Left ventricle myocardium inferior (tissue), 1 donor: ENCODE results near the gene LRFN5. TPM values are rescaled to one million over a fixed set of nuclear protein-coding genes. Genes with fewer than 3 reads are reported as not detected.

Experiments
- DNase-seq: peaks from one replicate; pipeline ENCODE4 v3.0.0-alpha.2; 2020
- H3K27ac ChIP-seq: fragments of 200-600 bp; replicated peaks from 2 replicates; pipeline ENCODE4 v1.8.0; 2021
- H3K27me3 ChIP-seq: fragments of 200-600 bp; 2 replicates; pipeline ENCODE4 v1.8.0; 2021; ENCODE audit warnings: low read depth
- H3K36me3 ChIP-seq: fragments of 200-600 bp; 2 replicates; pipeline ENCODE4 v1.8.0; 2021
- H3K4me1 ChIP-seq: fragments of 200-600 bp; 2 replicates; pipeline ENCODE4 v1.8.0; 2021
- H3K4me3 ChIP-seq: fragments of 200-600 bp; 2 replicates; pipeline ENCODE4 v1.8.0; 2021; ENCODE audit warnings: mild to moderate bottlenecking, moderate library complexity
- H3K9me3 ChIP-seq: fragments of 200-600 bp; replicated peaks from 2 replicates; pipeline ENCODE4 v1.8.0; 2021
- intact Hi-C: fragments of 100-400 bp; cut with micrococcal nuclease; formaldehyde crosslinking; loops from one replicate; pipeline ENCODE4 v1.11.0; 2022
- total RNA-seq: library from RNA; stranded (reverse); fragmentation: NEBNext Ultra II Directional; extraction: Animal tissue kit (Norgen Biotek cat#: 25700); gene quantifications from one replicate; pipeline ENCODE4 v1.2.1, GENCODE V29; 2021
- TF ChIP-seq, protein P1 (sequence below): fragments of 200-600 bp; IDR thresholded peaks from 2 replicates; pipeline ENCODE4 v1.8.0; 2021; ENCODE audit warnings: antibody characterized with exemption, mild to moderate bottlenecking, borderline replicate concordance
- donor health status: DM: no; HTN: yes; CAD: no; lungs with severe emphysema.

The LRFN5 gene
- total RNA-seq, 1 donor from 2014 or later = 0.30 TPM

- Histone ChIP-seq H3K27ac (no peak overlapping the region), H3K4me3 (no peak overlapping the region), H3K9me3 (no peaks in the 10 kb centered on the region), H3K36me3 (no peaks in the 10 kb centered on the region), H3K27me3 (no peaks in the 10 kb centered on the region), H3K4me1 (no peaks in the 10 kb centered on the region)
- TF ChIP-seq, protein P1, sequence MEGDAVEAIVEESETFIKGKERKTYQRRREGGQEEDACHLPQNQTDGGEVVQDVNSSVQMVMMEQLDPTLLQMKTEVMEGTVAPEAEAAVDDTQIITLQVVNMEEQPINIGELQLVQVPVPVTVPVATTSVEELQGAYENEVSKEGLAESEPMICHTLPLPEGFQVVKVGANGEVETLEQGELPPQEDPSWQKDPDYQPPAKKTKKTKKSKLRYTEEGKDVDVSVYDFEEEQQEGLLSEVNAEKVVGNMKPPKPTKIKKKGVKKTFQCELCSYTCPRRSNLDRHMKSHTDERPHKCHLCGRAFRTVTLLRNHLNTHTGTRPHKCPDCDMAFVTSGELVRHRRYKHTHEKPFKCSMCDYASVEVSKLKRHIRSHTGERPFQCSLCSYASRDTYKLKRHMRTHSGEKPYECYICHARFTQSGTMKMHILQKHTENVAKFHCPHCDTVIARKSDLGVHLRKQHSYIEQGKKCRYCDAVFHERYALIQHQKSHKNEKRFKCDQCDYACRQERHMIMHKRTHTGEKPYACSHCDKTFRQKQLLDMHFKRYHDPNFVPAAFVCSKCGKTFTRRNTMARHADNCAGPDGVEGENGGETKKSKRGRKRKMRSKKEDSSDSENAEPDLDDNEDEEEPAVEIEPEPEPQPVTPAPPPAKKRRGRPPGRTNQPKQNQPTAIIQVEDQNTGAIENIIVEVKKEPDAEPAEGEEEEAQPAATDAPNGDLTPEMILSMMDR = no peak
- no peak for DNase-seq
- intact Hi-C loops = no loop called here
Measured at GRCh38 chr14:41642367-41642766, 35.7 kb downstream of the LRFN5 start.

GRCh38 chr14:41642789-41643188, 36.1 kb downstream of the LRFN5 start:
- Histone ChIP-seq H3K27me3 (no peaks in the 10 kb centered on the region), H3K9me3 (no peaks in the 10 kb centered on the region), H3K4me1 (no peaks in the 10 kb centered on the region), H3K36me3 (no peaks in the 10 kb centered on the region), H3K27ac (no peak overlapping the region), H3K4me3 (no peak overlapping the region)
- DNase-seq = no peak
- TF ChIP-seq, protein P1 = no peak
- intact Hi-C loops = no loop called here

- Histone ChIP-seq H3K27me3 (no peaks in the 10 kb centered on the region), H3K4me1 (no peaks in the 10 kb centered on the region), H3K36me3 (no peaks in the 10 kb centered on the region), H3K9me3 (no peaks in the 10 kb centered on the region), H3K4me3 (no peak overlapping the region), H3K27ac (no peak overlapping the region)
- DNase-seq = no peak
- intact Hi-C loops = no loop called here
- TF ChIP-seq, protein P1 = no peak
Measured at GRCh38 chr14:41644606-41645005, 37.9 kb downstream of the LRFN5 start.

DNA sequence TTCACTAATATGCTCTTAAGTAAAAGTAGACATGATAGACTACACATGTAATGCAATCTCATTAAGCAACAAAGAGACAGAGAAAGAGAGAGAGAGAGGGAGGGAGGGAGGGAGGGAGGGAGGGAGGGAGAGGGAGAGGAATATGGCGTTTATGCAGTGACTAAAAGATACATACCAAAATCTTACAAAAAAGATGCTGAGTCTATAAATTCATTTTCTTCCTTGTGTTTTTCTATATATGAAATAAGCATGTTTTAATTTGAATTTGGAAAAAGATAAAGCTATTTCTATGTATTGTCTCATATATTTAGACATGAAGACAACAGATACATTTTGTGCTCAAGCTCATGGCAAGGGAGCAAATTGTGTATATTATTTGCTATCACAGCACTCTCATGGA, 44.1 kb downstream of the LRFN5 start:
- TF ChIP-seq, protein P1 = no peak
- intact Hi-C loops = no loop called here
- Histone ChIP-seq H3K9me3 (no peaks in the 10 kb centered on the region), H3K36me3 (no peaks in the 10 kb centered on the region), H3K4me1 (no peaks in the 10 kb centered on the region), H3K27ac (no peak overlapping the region), H3K27me3 (no peaks in the 10 kb centered on the region), H3K4me3 (no peak overlapping the region)
- no peak for DNase-seq

DNA sequence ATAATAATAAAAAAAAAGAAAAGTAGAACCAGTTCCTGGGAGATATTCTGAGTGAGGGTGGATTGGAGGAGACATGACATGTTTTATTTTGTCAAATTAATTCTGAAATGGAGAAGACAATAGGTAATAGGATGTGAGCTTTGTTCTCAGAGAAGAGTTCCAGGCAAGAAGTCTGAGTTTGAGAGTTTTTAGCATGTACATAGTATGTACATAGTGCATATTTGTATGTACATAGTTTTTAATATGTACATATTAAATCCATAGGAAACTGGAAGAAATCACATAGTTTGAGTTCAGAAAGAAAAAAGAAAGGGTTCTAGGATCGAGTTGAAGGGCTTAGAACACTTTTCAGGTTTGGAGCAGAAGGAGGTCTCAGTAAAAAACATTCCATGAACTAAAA, 47.5 kb downstream of the LRFN5 start:
- H3K4me3 ChIP-seq = no peak overlapping the region
- H3K27me3 ChIP-seq = no peaks in the 10 kb centered on the region
- intact Hi-C loops = no loop called here
- H3K36me3 ChIP-seq = no peaks in the 10 kb centered on the region
- peaks cover under 1% of the 10 kb centered on the region for H3K9me3 ChIP-seq
- DNase-seq = no peak
- no peak overlapping the region for H3K27ac ChIP-seq
- TF ChIP-seq, protein P1 = no peak
- no peaks in the 10 kb centered on the region for H3K4me1 ChIP-seq
